HG02943 (cell line): ENCODE measurements around the gene ARHGAP6.

Experiments
- ATAC-seq: cut with Tn5 transposase; IDR thresholded peaks from one replicate; pipeline ENCODE4 v1.9.1; 2021; ENCODE audit warnings: mild to moderate bottlenecking, low read depth, moderate library complexity; ENCODE audit not compliant: unreplicated experiment

Gene ARHGAP6

GRCh38 chrX:11665168-11666111 lies at the start of gene ARHGAP6:
TSS of gene ARHGAP6 (minus strand) at chrX:11665920. CDS start at chrX:11664828, 1,092 bp downstream.
- no peak for ATAC-seq

GRCh38 chrX:11704725-11705495 lies 39.2 kb upstream of the ARHGAP6 start:
- ATAC-seq = no peak

GRCh38 chrX:11703855-11704254 lies 38.1 kb upstream of the ARHGAP6 start:
- no peak for ATAC-seq

- ATAC-seq = no peak
Measured at GRCh38 chrX:11702965-11703631, 37.4 kb upstream of the ARHGAP6 start.

GRCh38 chrX:11702420-11702819 lies 36.7 kb upstream of the ARHGAP6 start:
- no peak for ATAC-seq

GRCh38 chrX:11698702-11699101 lies 33.0 kb upstream of the ARHGAP6 start:
- no peak for ATAC-seq

- ATAC-seq = no peak
Measured at GRCh38 chrX:11688201-11688600, 22.5 kb upstream of the ARHGAP6 start.

GRCh38 chrX:11687157-11687556 lies 21.4 kb upstream of the ARHGAP6 start:
- ATAC-seq = no peak

GRCh38 chrX:11683057-11683456 lies 17.3 kb upstream of the ARHGAP6 start:
- ATAC-seq = no peak

GRCh38 chrX:11678158-11678557 lies 12.4 kb upstream of the ARHGAP6 start:
- ATAC-seq = no peak

GRCh38 chrX:11672213-11672612 lies 6.5 kb upstream of the ARHGAP6 start:
- no peak for ATAC-seq

GRCh38 chrX:11670316-11670715 lies 4.6 kb upstream of the ARHGAP6 start:
- no peak for ATAC-seq

- no peak for ATAC-seq
Measured at GRCh38 chrX:11666952-11667685, 1.4 kb upstream of the ARHGAP6 start.

- no peak for ATAC-seq
Measured at GRCh38 chrX:11666164-11666563, 444 bp upstream of the ARHGAP6 start.

GRCh38 chrX:11664211-11665167 lies 1.2 kb downstream of the ARHGAP6 start:
- ATAC-seq = no peak

GRCh38 chrX:11663875-11664210 lies 1.9 kb downstream of the ARHGAP6 start:
- no peak for ATAC-seq

- ATAC-seq = no peak
Measured at GRCh38 chrX:11655282-11656015, 10.3 kb downstream of the ARHGAP6 start.

- ATAC-seq = no peak
Measured at GRCh38 chrX:11648705-11649519, 16.8 kb downstream of the ARHGAP6 start.
